ENCODE results near the gene TNIK. TPM values are rescaled to one million over a fixed set of nuclear protein-coding genes. Genes with fewer than 3 reads are reported as not detected.

The TNIK gene
- total RNA-seq, 4 donors from 2014 or later, result 1.5 to 20.3 (median 7.7) TPM

DNA sequence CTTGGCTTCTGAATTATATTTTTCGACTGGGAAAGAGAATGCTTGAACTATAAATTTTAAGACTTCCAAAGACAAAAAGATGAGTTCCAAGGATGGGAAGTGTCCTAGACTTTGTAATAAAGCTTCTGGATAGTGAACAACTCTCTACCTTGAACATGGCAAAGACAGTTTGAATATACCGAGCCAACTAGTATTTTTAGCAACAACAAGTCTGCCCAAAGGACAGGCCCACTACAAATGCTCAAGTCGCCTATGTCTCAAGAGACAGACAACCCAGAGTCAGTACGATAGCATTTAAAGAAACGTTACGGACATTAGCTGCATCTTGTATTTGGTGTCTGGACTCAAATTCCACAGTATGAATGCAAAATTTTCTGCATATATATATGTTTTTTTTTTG is 258.4 kb downstream of the TNIK start:
- DNase-seq, result no peak
- no peaks in the 10 kb centered on the region for H3K36me3 ChIP-seq
- no peaks in the 10 kb centered on the region for H3K4me1 ChIP-seq
- no peak overlapping the region for H3K4me3 ChIP-seq
- no peaks in the 10 kb centered on the region for H3K9me3 ChIP-seq
- no peak overlapping the region for H3K27ac ChIP-seq
- intact Hi-C loops (cut with DNase I; ENCODE audit: low total_unique reads), result no loop called here
- TF ChIP-seq, protein P1, sequence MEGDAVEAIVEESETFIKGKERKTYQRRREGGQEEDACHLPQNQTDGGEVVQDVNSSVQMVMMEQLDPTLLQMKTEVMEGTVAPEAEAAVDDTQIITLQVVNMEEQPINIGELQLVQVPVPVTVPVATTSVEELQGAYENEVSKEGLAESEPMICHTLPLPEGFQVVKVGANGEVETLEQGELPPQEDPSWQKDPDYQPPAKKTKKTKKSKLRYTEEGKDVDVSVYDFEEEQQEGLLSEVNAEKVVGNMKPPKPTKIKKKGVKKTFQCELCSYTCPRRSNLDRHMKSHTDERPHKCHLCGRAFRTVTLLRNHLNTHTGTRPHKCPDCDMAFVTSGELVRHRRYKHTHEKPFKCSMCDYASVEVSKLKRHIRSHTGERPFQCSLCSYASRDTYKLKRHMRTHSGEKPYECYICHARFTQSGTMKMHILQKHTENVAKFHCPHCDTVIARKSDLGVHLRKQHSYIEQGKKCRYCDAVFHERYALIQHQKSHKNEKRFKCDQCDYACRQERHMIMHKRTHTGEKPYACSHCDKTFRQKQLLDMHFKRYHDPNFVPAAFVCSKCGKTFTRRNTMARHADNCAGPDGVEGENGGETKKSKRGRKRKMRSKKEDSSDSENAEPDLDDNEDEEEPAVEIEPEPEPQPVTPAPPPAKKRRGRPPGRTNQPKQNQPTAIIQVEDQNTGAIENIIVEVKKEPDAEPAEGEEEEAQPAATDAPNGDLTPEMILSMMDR (IDR thresholded peaks at IDR 0.05), result no peak
- no peak for TF ChIP-seq POLR2A (IDR thresholded peaks at IDR 0.05)
- no peaks in the 10 kb centered on the region for H3K27me3 ChIP-seq

DNA sequence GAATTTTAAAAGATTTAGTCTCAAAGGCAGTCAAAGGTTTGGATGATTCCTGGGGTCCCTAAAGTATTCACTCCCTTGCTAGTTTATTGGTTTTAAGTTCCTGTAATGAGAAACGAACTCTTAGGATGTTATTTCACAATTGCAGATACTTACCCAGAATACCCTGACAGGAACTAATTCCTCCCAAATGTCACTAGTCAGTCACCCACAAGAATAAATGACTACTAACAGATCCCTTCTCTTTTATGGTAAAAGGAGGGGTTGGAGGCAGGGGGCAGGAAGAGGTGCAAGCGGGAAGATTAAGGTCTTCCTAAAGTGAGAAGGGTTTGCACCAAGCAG is 259.5 kb downstream of the TNIK start:
- DNase-seq, result no peak
- TF ChIP-seq, protein P1 (IDR thresholded peaks at IDR 0.05), result no peak
- no peak for TF ChIP-seq POLR2A (IDR thresholded peaks at IDR 0.05)

DNA sequence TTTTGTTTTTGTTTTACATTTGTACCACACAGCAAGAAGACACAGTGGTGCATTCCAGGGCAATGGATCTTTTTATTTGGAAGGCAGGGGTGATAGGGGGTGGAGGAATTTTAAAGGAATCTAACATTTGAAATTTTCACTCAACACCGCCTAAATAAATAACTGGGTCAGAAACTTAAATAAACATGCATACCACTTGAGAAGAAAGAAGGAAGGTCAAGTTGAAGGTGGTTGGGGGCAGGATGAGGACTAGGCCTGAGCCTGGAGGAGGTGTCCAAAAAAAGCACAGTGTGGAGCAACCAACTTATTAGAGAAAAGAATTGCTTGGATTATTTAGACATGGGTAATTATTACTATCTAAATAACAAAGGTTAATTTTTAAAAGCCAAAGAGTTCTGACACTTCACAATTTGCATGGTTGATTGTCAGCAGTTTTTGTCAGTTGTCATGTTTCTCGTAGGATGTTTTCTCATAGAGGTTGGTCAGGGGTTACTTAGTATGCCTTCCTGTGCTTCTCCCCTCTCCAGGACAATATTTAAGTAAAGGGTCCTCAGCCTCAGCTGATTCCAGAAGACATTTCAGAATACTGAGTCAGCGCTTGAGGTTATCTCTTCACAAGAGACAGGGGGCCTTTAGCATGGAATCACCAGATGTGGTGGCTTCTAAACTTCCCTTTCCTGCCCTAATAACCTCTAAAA is 260.0 kb downstream of the TNIK start:
- no peaks in the 10 kb centered on the region for H3K9me3 ChIP-seq
- no peaks in the 10 kb centered on the region for H3K4me1 ChIP-seq
- no peak overlapping the region for H3K27ac ChIP-seq
- H3K36me3 ChIP-seq, result no peaks in the 10 kb centered on the region
- TF ChIP-seq, protein P1 (IDR thresholded peaks at IDR 0.05), result no peak
- TF ChIP-seq POLR2A (IDR thresholded peaks at IDR 0.05), result no peak
- H3K4me3 ChIP-seq, result no peak overlapping the region
- intact Hi-C loops (cut with DNase I; ENCODE audit: low total_unique reads), result no loop called here
- no peak for DNase-seq
- H3K27me3 ChIP-seq, result no peaks in the 10 kb centered on the region

More for the DNA sequence above, 259.5 kb downstream of the TNIK start:
- Histone ChIP-seq H3K4me3 (no peak overlapping the region), H3K9me3 (no peaks in the 10 kb centered on the region), H3K27ac (no peak overlapping the region), H3K4me1 (no peaks in the 10 kb centered on the region), H3K27me3 (no peaks in the 10 kb centered on the region), H3K36me3 (no peaks in the 10 kb centered on the region)
- intact Hi-C loops (cut with DNase I; ENCODE audit: low total_unique reads), result no loop called here

DNA sequence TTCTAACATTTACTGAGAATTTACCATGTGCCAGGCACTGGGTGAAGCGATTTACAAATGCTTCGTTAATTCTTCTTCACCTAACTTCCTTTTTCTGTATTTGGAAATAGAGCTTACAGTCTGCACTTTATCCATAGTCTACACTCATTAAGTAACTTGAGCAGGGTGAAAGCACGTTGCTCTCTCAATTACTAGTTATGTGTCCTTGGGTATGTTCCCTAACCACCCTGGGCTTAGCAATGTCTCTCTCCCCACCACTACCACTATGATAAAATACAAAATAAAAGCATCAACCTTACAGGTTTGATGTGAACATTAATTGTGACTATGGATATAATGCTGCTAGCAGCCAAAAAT is 260.8 kb downstream of the TNIK start:
- intact Hi-C loops (cut with DNase I; ENCODE audit: low total_unique reads), result no loop called here
- no peak overlapping the region for H3K27ac ChIP-seq
- TF ChIP-seq POLR2A (IDR thresholded peaks at IDR 0.05), result no peak
- TF ChIP-seq, protein P1 (IDR thresholded peaks at IDR 0.05), result no peak

DNA sequence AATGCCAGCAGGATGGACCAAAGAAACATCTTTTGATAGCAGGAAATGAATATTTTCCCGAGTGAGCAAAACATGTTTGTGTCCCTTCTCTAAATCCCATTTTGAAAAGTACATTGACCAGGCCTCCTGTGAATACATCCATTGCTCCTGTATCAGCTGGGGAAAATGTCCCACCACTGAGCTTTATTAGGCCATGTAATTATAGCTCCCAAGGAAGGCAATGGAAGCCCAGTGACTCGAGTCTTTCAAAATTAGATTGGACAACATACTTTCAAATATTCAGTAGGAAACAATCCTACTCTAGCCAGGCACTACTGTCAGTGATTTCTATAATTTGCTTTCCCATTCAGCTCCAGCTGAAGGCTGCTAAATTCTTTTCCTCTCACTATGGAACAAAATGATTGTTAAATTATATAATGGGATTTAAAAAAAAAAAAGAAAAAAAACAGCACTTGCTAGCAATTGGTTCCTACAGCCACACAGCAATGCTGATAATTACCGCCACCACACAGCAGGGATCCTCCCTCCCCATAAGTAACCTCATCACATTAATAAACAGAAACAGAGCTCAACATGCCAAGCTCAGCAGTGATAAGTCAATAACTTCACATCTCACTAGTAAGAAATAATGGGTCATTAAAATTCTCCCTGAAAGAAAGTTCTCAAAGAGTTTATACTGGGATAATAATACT is 261.3 kb downstream of the TNIK start:
- Histone ChIP-seq H3K9me3 (no peaks in the 10 kb centered on the region), H3K4me3 (no peak overlapping the region), H3K27me3 (no peaks in the 10 kb centered on the region), H3K27ac (no peak overlapping the region), H3K4me1 (no peaks in the 10 kb centered on the region), H3K36me3 (no peaks in the 10 kb centered on the region)
- intact Hi-C loops (cut with DNase I; ENCODE audit: low total_unique reads), result no loop called here
- no peak for DNase-seq
- TF ChIP-seq POLR2A (IDR thresholded peaks at IDR 0.05), result no peak
- TF ChIP-seq, protein P1 (IDR thresholded peaks at IDR 0.05), result no peak

More for the DNA sequence above, 260.8 kb downstream of the TNIK start:
- no peak overlapping the region for H3K4me3 ChIP-seq
- H3K4me1 ChIP-seq, result no peaks in the 10 kb centered on the region
- no peaks in the 10 kb centered on the region for H3K36me3 ChIP-seq
- no peaks in the 10 kb centered on the region for H3K27me3 ChIP-seq
- no peak for DNase-seq
- H3K9me3 ChIP-seq, result no peaks in the 10 kb centered on the region

All from uterus (tissue), 4 donors.